OCI-LY3 (cell line): ENCODE data around the gene FMNL1.

Source experiments
- H2AFZ ChIP-seq: fragments of 200-600, 300-600 bp; shearing (Covaris generic); 2 replicates; pipeline ENCODE4 v1.6.0; 2014; ENCODE audit warnings: antibody characterized with exemption, low read depth, low read length
- H3K27ac ChIP-seq: fragments of 200-600, 300-600 bp; sonication (generic); 2 replicates; pipeline ENCODE4 v1.5.1; 2014; ENCODE audit warnings: mild to moderate bottlenecking, low read length, moderate library complexity, mixed read lengths
- H3K27me3 ChIP-seq: fragments of 200-600, 300-600 bp; sonication (generic); 2 replicates; pipeline ENCODE4 v1.6.1; 2014; ENCODE audit warnings: low read depth, low read length, mixed read lengths
- H3K36me3 ChIP-seq: fragments of 200-600, 300-600 bp; sonication (generic); replicated peaks from 2 replicates; pipeline ENCODE3; 2014; ENCODE audit warnings: low read depth, low read length, mixed read lengths
- H3K4me1 ChIP-seq: fragments of 300-600, 200-600 bp; sonication (generic); 2 replicates; pipeline ENCODE4 v1.6.1; 2014; ENCODE audit warnings: low read length, mixed read lengths
- H3K4me2 ChIP-seq: fragments of 200-600, 300-600 bp; sonication (generic); 2 replicates; pipeline ENCODE4 v1.6.1; 2014; ENCODE audit warnings: low read length, mixed read lengths
- H3K4me3 ChIP-seq: fragments of 300-600, 200-600 bp; sonication (generic); 2 replicates; pipeline ENCODE4 v1.5.1; 2014; ENCODE audit warnings: antibody characterized with exemption, mild to moderate bottlenecking, low read length, moderate library complexity
- H3K79me2 ChIP-seq: fragments of 300-600, 200-600 bp; shearing (Covaris generic); 2 replicates; pipeline ENCODE4 v1.6.1; 2014; ENCODE audit warnings: mild to moderate bottlenecking, low read length, mixed read lengths
- H3K9ac ChIP-seq: fragments of 300-600, 200-600 bp; shearing (Covaris generic); 2 replicates; pipeline ENCODE4 v1.6.0; 2014; ENCODE audit warnings: mild to moderate bottlenecking, low read length, moderate library complexity
- H3K9me3 ChIP-seq: fragments of 200-600, 300-600 bp; shearing (Covaris generic); 2 replicates; pipeline ENCODE4 v1.6.1; 2014; ENCODE audit warnings: low read length, mixed read lengths; ENCODE audit not compliant: insufficient read depth
- H4K20me1 ChIP-seq: fragments of 200-600, 300-600 bp; sonication (generic); 2 replicates; pipeline ENCODE4 v1.6.1; 2016; ENCODE audit warnings: low read length, mixed read lengths; ENCODE audit not compliant: insufficient read depth
- CTCF ChIP-seq: fragments of 200-600, 300-600 bp; sonication (generic); IDR thresholded peaks from 2 replicates; pipeline ENCODE4 v1.5.1; 2014; ENCODE audit warnings: antibody characterized with exemption, low read length, low read depth
- EZH2phosphoT487 ChIP-seq: fragments of 200-600 bp; shearing (Covaris generic); IDR thresholded peaks from 2 replicates; pipeline ENCODE4 v1.6.1; 2018; ENCODE audit warnings: antibody characterized with exemption, mixed run types, low read depth

Gene FMNL1

GRCh38 chr17:45253879-45254278, 32.2 kb downstream of the FMNL1 start:
- no peaks in the 10 kb centered on the region for H4K20me1 ChIP-seq
- no peaks in the 10 kb centered on the region for H3K9me3 ChIP-seq
- H3K36me3 ChIP-seq = no peaks in the 10 kb centered on the region
- peaks cover 1% of the 10 kb centered on the region; the same call in 1 of the 2 replicates for H3K79me2 ChIP-seq
- H3K27ac ChIP-seq = no peak overlapping the region
- TF ChIP-seq EZH2phosphoT487 (no peak), CTCF (no peak)
- H2AFZ ChIP-seq = no peak overlapping the region
- H3K27me3 ChIP-seq = no peaks in the 10 kb centered on the region
- no peak overlapping the region for H3K4me2 ChIP-seq
- H3K4me1 ChIP-seq = peaks cover 4% of the 10 kb centered on the region; the same call in 1 of the 2 replicates
- H3K9ac ChIP-seq = no peak overlapping the region
- H3K4me3 ChIP-seq = no peak overlapping the region

- H3K9ac ChIP-seq = no peak overlapping the region
- H3K4me2 ChIP-seq = no peak overlapping the region
- TF ChIP-seq EZH2phosphoT487 (no peak), CTCF (no peak)
Observed at GRCh38 chr17:45255358-45255757, 33.7 kb downstream of the FMNL1 start.

GRCh38 chr17:45256114-45256966, 34.7 kb downstream of the FMNL1 start:
- TF ChIP-seq CTCF = no peak
- TF ChIP-seq EZH2phosphoT487 = no peak
- Histone ChIP-seq H3K4me1 (peaks cover 3% of the 10 kb centered on the region; the same call in 1 of the 2 replicates), H3K4me2 (no peak overlapping the region), H3K27me3 (no peaks in the 10 kb centered on the region), H3K9ac (no peak overlapping the region), H4K20me1 (no peaks in the 10 kb centered on the region), H3K4me3 (no peak overlapping the region), H3K9me3 (no peaks in the 10 kb centered on the region), H3K27ac (no peak overlapping the region), H3K36me3 (no peaks in the 10 kb centered on the region), H3K79me2 (no peaks in the 10 kb centered on the region), H2AFZ (no peak overlapping the region)

More at GRCh38 chr17:45255358-45255757, 33.7 kb downstream of the FMNL1 start:
- H3K27ac ChIP-seq = no peak overlapping the region
- no peaks in the 10 kb centered on the region for H3K36me3 ChIP-seq
- H2AFZ ChIP-seq = no peak overlapping the region
- no peaks in the 10 kb centered on the region for H4K20me1 ChIP-seq
- H3K4me1 ChIP-seq = peaks cover 3% of the 10 kb centered on the region; the same call in 1 of the 2 replicates
- H3K9me3 ChIP-seq = no peaks in the 10 kb centered on the region
- H3K4me3 ChIP-seq = no peak overlapping the region
- no peaks in the 10 kb centered on the region for H3K27me3 ChIP-seq
- no peaks in the 10 kb centered on the region for H3K79me2 ChIP-seq

- TF ChIP-seq CTCF = no peak
- no peak for TF ChIP-seq EZH2phosphoT487
- Histone ChIP-seq H3K4me2 (no peak overlapping the region), H3K27ac (no peak overlapping the region), H3K36me3 (no peaks in the 10 kb centered on the region), H3K27me3 (no peaks in the 10 kb centered on the region), H2AFZ (no peak overlapping the region), H3K4me1 (peaks cover 3% of the 10 kb centered on the region; the same call in 1 of the 2 replicates), H3K79me2 (no peaks in the 10 kb centered on the region), H3K9ac (no peak overlapping the region), H3K4me3 (no peak overlapping the region), H4K20me1 (no peaks in the 10 kb centered on the region), H3K9me3 (no peaks in the 10 kb centered on the region)
Observed at GRCh38 chr17:45257115-45257514, 35.4 kb downstream of the FMNL1 start.
